Astrocyte (in vitro differentiated cells and primary cell): ENCODE measurements around the gene SYNE1. TPM values are rescaled to one million over a fixed set of nuclear protein-coding genes. Genes with fewer than 3 reads are reported as not detected.

Source experiments
- DNase-seq: peaks from one replicate; pipeline ENCODE4 v3.0.0-alpha.2; 2010; ENCODE audit warnings: low read depth
- FAIRE-seq: peaks from 2 replicates; lab custom pipeline; 2011; peaks lifted over from hg19 to GRCh38; lab: Jason Lieb, UNC
- H2AFZ ChIP-seq: 2 replicates; pipeline ENCODE4 v1.6.0; 2012; ENCODE audit warnings: low read depth, low read length, inconsistent platforms
- H3K27ac ChIP-seq: 2 replicates; pipeline ENCODE4 v1.5.1; 2011; ENCODE audit warnings: low read depth, low read length, inconsistent platforms
- H3K27me3 ChIP-seq: 2 replicates; pipeline ENCODE4 v1.6.0; 2011; ENCODE audit warnings: low read length, inconsistent platforms; ENCODE audit not compliant: insufficient read depth
- H3K36me3 ChIP-seq: 2 replicates; pipeline ENCODE4 v1.5.1; 2011; ENCODE audit warnings: low read length, inconsistent platforms; ENCODE audit not compliant: insufficient read depth
- H3K4me1 ChIP-seq: 2 replicates; pipeline ENCODE4 v1.5.1; 2011; ENCODE audit warnings: low read length, inconsistent platforms; ENCODE audit not compliant: insufficient read depth
- H3K4me2 ChIP-seq: 2 replicates; pipeline ENCODE4 v1.6.0; 2012; ENCODE audit warnings: low read length, inconsistent platforms
- H3K4me3 ChIP-seq: 2 replicates; pipeline ENCODE4 v1.5.1; 2011; ENCODE audit warnings: low read depth, mild to moderate bottlenecking, low read length, inconsistent platforms; ENCODE audit not compliant: insufficient read depth
- H3K79me2 ChIP-seq: 2 replicates; pipeline ENCODE4 v1.6.0; 2012; ENCODE audit warnings: mild to moderate bottlenecking, low read length, inconsistent platforms; ENCODE audit not compliant: insufficient read depth
- H3K9ac ChIP-seq: 2 replicates; pipeline ENCODE4 v1.6.0; 2012; ENCODE audit warnings: mild to moderate bottlenecking, low read length, inconsistent platforms
- H3K9me3 ChIP-seq: 2 replicates; pipeline ENCODE4 v1.5.1; 2012; ENCODE audit warnings: low read depth, mild to moderate bottlenecking, low read length, inconsistent platforms; ENCODE audit not compliant: insufficient read depth
- H4K20me1 ChIP-seq: 2 replicates; pipeline ENCODE4 v1.6.0; 2012; ENCODE audit warnings: low read length, inconsistent platforms; ENCODE audit not compliant: insufficient read depth
- H3K27ac Mint-ChIP-seq: one replicate; pipeline ENCODE4 v1.8.0; 2021; ENCODE audit warnings: mild to moderate bottlenecking, mixed read lengths; ENCODE audit not compliant: unreplicated experiment
- H3K27me3 Mint-ChIP-seq: one replicate; pipeline ENCODE4 v1.8.0; 2021; ENCODE audit warnings: low read depth, mixed read lengths; ENCODE audit not compliant: unreplicated experiment
- H3K36me3 Mint-ChIP-seq: one replicate; pipeline ENCODE4 v1.8.0; 2021; ENCODE audit warnings: low read depth, mixed read lengths; ENCODE audit not compliant: unreplicated experiment
- H3K4me1 Mint-ChIP-seq: one replicate; pipeline ENCODE4 v1.8.0; 2021; ENCODE audit warnings: low read depth, mixed read lengths; ENCODE audit not compliant: unreplicated experiment
- H3K4me3 Mint-ChIP-seq: one replicate; pipeline ENCODE4 v1.8.0; 2021; ENCODE audit warnings: mild to moderate bottlenecking, moderate library complexity, mixed read lengths; ENCODE audit not compliant: unreplicated experiment
- H3K9me3 Mint-ChIP-seq: one replicate; pipeline ENCODE4 v1.8.0; 2021; ENCODE audit warnings: mild to moderate bottlenecking, mixed read lengths; ENCODE audit not compliant: unreplicated experiment
- CTCF ChIP-seq: IDR thresholded peaks from 2 replicates; pipeline ENCODE4 v1.5.1; 2011; ENCODE audit warnings: low read depth, mild to moderate bottlenecking, inconsistent platforms, low read length, moderate library complexity; ENCODE audit not compliant: insufficient read depth
- EZH2 ChIP-seq: IDR thresholded peaks from 2 replicates; pipeline ENCODE4 v1.6.1; 2012; ENCODE audit warnings: mild to moderate bottlenecking, low read length, inconsistent platforms; ENCODE audit not compliant: insufficient read depth
- total RNA-seq: library from RNA; stranded (reverse); gene quantifications from 2 replicates; pipeline ENCODE4 v1.2.1, GENCODE V29; 2021

Gene SYNE1
- total RNA-seq, 1 donor from 2014 or later: 66.5 TPM

GRCh38 chr6:152682141-152682540 is 45.0 kb upstream of the SYNE1 start:
- no peaks in the 10 kb centered on the region for H3K27me3 Mint-ChIP-seq
- no peak overlapping the region for H3K27ac Mint-ChIP-seq
- Histone ChIP-seq H2AFZ (no peak overlapping the region), H3K4me1 (no peaks in the 10 kb centered on the region), H3K36me3 (no peaks in the 10 kb centered on the region), H3K4me3 (no peak overlapping the region), H3K4me2 (no peak overlapping the region), H3K27me3 (no peaks in the 10 kb centered on the region), H3K79me2 (no peaks in the 10 kb centered on the region), H3K27ac (no peak overlapping the region), H3K9ac (no peak overlapping the region), H4K20me1 (no peaks in the 10 kb centered on the region), H3K9me3 (no peaks in the 10 kb centered on the region)
- TF ChIP-seq EZH2: no peak
- TF ChIP-seq CTCF: no peak
- no peaks in the 10 kb centered on the region for H3K36me3 Mint-ChIP-seq
- no peaks in the 10 kb centered on the region for H3K4me1 Mint-ChIP-seq
- no peak overlapping the region for H3K4me3 Mint-ChIP-seq
- FAIRE-seq (no peak), DNase-seq (no peak)
- H3K9me3 Mint-ChIP-seq: no peaks in the 10 kb centered on the region

DNA sequence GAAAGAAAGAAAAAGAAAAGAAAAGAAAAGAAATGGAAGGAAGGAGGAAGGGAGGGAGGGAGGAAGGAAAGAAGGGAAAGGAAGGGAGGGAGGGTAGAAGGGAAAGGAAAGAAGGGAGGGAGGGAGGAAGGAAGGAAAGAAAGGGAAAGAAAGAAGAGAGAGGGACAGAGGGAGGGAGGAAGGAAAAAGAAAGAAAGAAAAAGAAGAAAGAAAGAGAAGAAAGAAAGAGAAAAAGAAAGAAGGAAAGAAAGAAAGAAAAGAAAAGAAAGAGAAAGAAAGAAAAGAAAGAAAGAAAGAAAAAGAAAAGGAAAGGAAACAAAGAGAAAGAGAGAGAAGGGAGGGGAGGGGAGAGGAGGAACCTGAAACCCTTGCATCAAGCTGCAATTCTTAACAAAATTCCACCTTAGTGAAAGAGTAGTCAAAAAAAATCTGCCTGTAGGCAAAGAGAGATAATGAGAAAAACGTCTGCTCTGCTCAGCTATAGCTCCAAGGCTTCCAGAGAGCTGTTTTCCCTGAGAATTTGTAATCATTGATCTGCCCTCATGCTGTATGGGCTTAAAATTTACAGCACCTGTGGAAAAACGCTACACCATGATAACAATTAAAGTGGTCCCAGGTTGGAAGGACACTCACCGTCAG is 43.8 kb upstream of the SYNE1 start:
- no peak overlapping the region for H3K27ac Mint-ChIP-seq
- no peaks in the 10 kb centered on the region for H4K20me1 ChIP-seq
- no peak for TF ChIP-seq CTCF
- TF ChIP-seq EZH2: no peak
- no peak overlapping the region for H3K4me3 Mint-ChIP-seq
- no peaks in the 10 kb centered on the region for H3K27me3 Mint-ChIP-seq
- no peaks in the 10 kb centered on the region for H3K36me3 Mint-ChIP-seq
- no peak overlapping the region for H2AFZ ChIP-seq
- H3K4me2 ChIP-seq: no peak overlapping the region
- H3K36me3 ChIP-seq: no peaks in the 10 kb centered on the region
- H3K4me1 Mint-ChIP-seq: no peaks in the 10 kb centered on the region
- no peaks in the 10 kb centered on the region for H3K9me3 ChIP-seq
- no peak overlapping the region for H3K9ac ChIP-seq
- no peak overlapping the region for H3K4me3 ChIP-seq
- FAIRE-seq (no peak), DNase-seq (no peak)
- no peaks in the 10 kb centered on the region for H3K4me1 ChIP-seq
- no peaks in the 10 kb centered on the region for H3K9me3 Mint-ChIP-seq
- H3K79me2 ChIP-seq: no peaks in the 10 kb centered on the region
- no peak overlapping the region for H3K27ac ChIP-seq
- no peaks in the 10 kb centered on the region for H3K27me3 ChIP-seq

GRCh38 chr6:152680151-152680550 is 43.0 kb upstream of the SYNE1 start:
- H3K79me2 ChIP-seq: no peaks in the 10 kb centered on the region
- no peaks in the 10 kb centered on the region for H3K4me1 ChIP-seq
- Mint-ChIP-seq H3K27ac (no peak overlapping the region), H3K4me3 (no peak overlapping the region), H3K9me3 (peaks cover 2% of the 10 kb centered on the region), H3K36me3 (no peaks in the 10 kb centered on the region), H3K27me3 (no peaks in the 10 kb centered on the region), H3K4me1 (no peaks in the 10 kb centered on the region)
- TF ChIP-seq CTCF: no peak
- TF ChIP-seq EZH2: no peak
- no peak overlapping the region for H3K4me3 ChIP-seq
- no peak overlapping the region for H2AFZ ChIP-seq
- H3K9ac ChIP-seq: no peak overlapping the region
- H3K9me3 ChIP-seq: no peaks in the 10 kb centered on the region
- H3K27me3 ChIP-seq: no peaks in the 10 kb centered on the region
- DNase-seq (no peak), FAIRE-seq (no peak)
- H3K27ac ChIP-seq: no peak overlapping the region
- H3K4me2 ChIP-seq: no peak overlapping the region
- no peaks in the 10 kb centered on the region for H3K36me3 ChIP-seq
- H4K20me1 ChIP-seq: no peaks in the 10 kb centered on the region
